ENCODE data around the gene ESPNL.

ESPNL gene

GRCh38 chr2:238075397-238075796 lies 24.7 kb upstream of the ESPNL start:
- no peak for DNase-seq (ENCODE audit: low read depth in 2 of 2)

- DNase-seq (ENCODE audit: low read depth in 2 of 2), result no peak
Measured at GRCh38 chr2:238077292-238077691, 22.8 kb upstream of the ESPNL start.

- no peak for DNase-seq (ENCODE audit: low read depth in 2 of 2)
Measured at GRCh38 chr2:238079874-238080327, 20.2 kb upstream of the ESPNL start.

- DNase-seq (ENCODE audit: low read depth in 2 of 2), result no peak
Measured at GRCh38 chr2:238080518-238080917, 19.6 kb upstream of the ESPNL start.

- DNase-seq (ENCODE audit: low read depth in 2 of 2), result no peak
Measured at GRCh38 chr2:238081150-238081549, 19.0 kb upstream of the ESPNL start.

- DNase-seq (ENCODE audit: low read depth in 2 of 2), result no peak
Measured at GRCh38 chr2:238081561-238081960, 18.6 kb upstream of the ESPNL start.

- DNase-seq (ENCODE audit: low read depth in 2 of 2), result no peak
Measured at GRCh38 chr2:238082151-238082550, 18.0 kb upstream of the ESPNL start.

GRCh38 chr2:238082827-238083226 lies 17.3 kb upstream of the ESPNL start:
- no peak for DNase-seq (ENCODE audit: low read depth in 2 of 2)

- DNase-seq (ENCODE audit: low read depth in 2 of 2), result no peak
Measured at GRCh38 chr2:238083919-238084318, 16.2 kb upstream of the ESPNL start.

GRCh38 chr2:238084761-238085160 lies 15.4 kb upstream of the ESPNL start:
- no peak for DNase-seq (ENCODE audit: low read depth in 2 of 2)

- no peak for DNase-seq (ENCODE audit: low read depth in 2 of 2)
Measured at GRCh38 chr2:238085899-238086298, 14.2 kb upstream of the ESPNL start.

- DNase-seq (ENCODE audit: low read depth in 2 of 2), result no peak
Measured at GRCh38 chr2:238087211-238087610, 12.9 kb upstream of the ESPNL start.

GRCh38 chr2:238090887-238091286 lies 9.3 kb upstream of the ESPNL start:
- DNase-seq (ENCODE audit: low read depth in 2 of 2), result no peak

GRCh38 chr2:238091436-238092060 lies 8.6 kb upstream of the ESPNL start:
- no peak for DNase-seq (ENCODE audit: low read depth in 2 of 2)

GRCh38 chr2:238092486-238093035 lies 7.6 kb upstream of the ESPNL start:
- no peak for DNase-seq (ENCODE audit: low read depth in 2 of 2)

- DNase-seq (ENCODE audit: low read depth in 2 of 2), result no peak
Measured at GRCh38 chr2:238093181-238094140, 6.7 kb upstream of the ESPNL start.

GRCh38 chr2:238094438-238095022 lies 5.6 kb upstream of the ESPNL start:
- DNase-seq (ENCODE audit: low read depth in 2 of 2), result no peak

- DNase-seq (ENCODE audit: low read depth in 2 of 2), result no peak
Measured at GRCh38 chr2:238095143-238095542, 5.0 kb upstream of the ESPNL start.

GRCh38 chr2:238096311-238097011 lies 3.7 kb upstream of the ESPNL start:
- DNase-seq (ENCODE audit: low read depth in 2 of 2), result no peak

- no peak for DNase-seq (ENCODE audit: low read depth in 2 of 2)
Measured at GRCh38 chr2:238097201-238097987, 2.7 kb upstream of the ESPNL start.
